Keratinocyte (primary cell): Measurements from ENCODE around the gene EPHB6. TPM values are rescaled to one million over a fixed set of nuclear protein-coding genes. Genes with fewer than 3 reads are reported as not detected.

ENCODE experiments used
- DNase-seq: peaks from one replicate; pipeline ENCODE4 v3.0.0-alpha.2; 2011; ENCODE audit warnings: low read depth, missing footprints, low spot score
- FAIRE-seq: peaks from 2 replicates; lab custom pipeline; 2011; peaks lifted over from hg19 to GRCh38; lab: Jason Lieb, UNC
- H2AFZ ChIP-seq: 2 replicates; pipeline ENCODE4 v1.6.0; 2012; ENCODE audit warnings: low read length, control low read depth, inconsistent platforms; ENCODE audit not compliant: control insufficient read depth
- H3K27ac ChIP-seq: 2 replicates; pipeline ENCODE4 v1.5.1; 2011; ENCODE audit warnings: low read length; ENCODE audit not compliant: control insufficient read depth, insufficient read depth
- H3K27me3 ChIP-seq: 3 replicates; pipeline ENCODE4 v1.6.0; 2011; ENCODE audit warnings: low read length; ENCODE audit not compliant: control insufficient read depth, insufficient read depth; ENCODE audit errors: extremely low read depth
- H3K36me3 ChIP-seq, 2 experiments: 2 replicates in 1 of 2; 3 replicates in 1 of 2; pipeline ENCODE4 v1.5.1; 2011; ENCODE audit warnings: low read length in 2 of 2, mild to moderate bottlenecking in 1 of 2; ENCODE audit not compliant: control insufficient read depth in 2 of 2, insufficient read depth in 2 of 2; ENCODE audit errors: extremely low read depth in 1 of 2
- H3K4me1 ChIP-seq: 3 replicates; pipeline ENCODE4 v1.5.1; 2011; ENCODE audit warnings: low read length; ENCODE audit not compliant: control insufficient read depth, insufficient read depth; ENCODE audit errors: extremely low read depth
- H3K4me2 ChIP-seq: 3 replicates; pipeline ENCODE4 v1.6.0; 2011; ENCODE audit warnings: low read depth, low read length; ENCODE audit not compliant: control insufficient read depth, insufficient read depth; ENCODE audit errors: extremely low read depth
- H3K4me3 ChIP-seq, 3 experiments: fragments of 200-600 bp in 1 of 3; sonication (generic) in 1 of 3; 2 replicates in 2 of 3; 3 replicates in 1 of 3; pipeline ENCODE4 v1.5.1; 2011 to 2016; ENCODE audit warnings: low read length in 3 of 3, mild to moderate bottlenecking in 3 of 3, control low read depth in 2 of 3, inconsistent platforms in 1 of 3, low read depth in 1 of 3, mixed read lengths in 1 of 3, mixed run types in 1 of 3, moderate library complexity in 1 of 3; ENCODE audit not compliant: control insufficient read depth in 2 of 3, insufficient read depth in 2 of 3; ENCODE audit errors: extremely low read depth in 1 of 3
- H3K79me2 ChIP-seq: 2 replicates; pipeline ENCODE4 v1.6.0; 2012; ENCODE audit warnings: low read length; ENCODE audit not compliant: control insufficient read depth, insufficient read depth
- H3K9ac ChIP-seq: 3 replicates; pipeline ENCODE4 v1.6.0; 2011; ENCODE audit warnings: low read length; ENCODE audit not compliant: control insufficient read depth, insufficient read depth; ENCODE audit errors: extremely low read depth
- H3K9me1 ChIP-seq: 3 replicates; pipeline ENCODE4 v1.6.0; 2011; ENCODE audit warnings: low read length; ENCODE audit not compliant: control insufficient read depth, insufficient read depth; ENCODE audit errors: extremely low read depth
- H3K9me3 ChIP-seq: 2 replicates; pipeline ENCODE4 v1.5.1; 2012; ENCODE audit warnings: low read depth, low read length; ENCODE audit not compliant: control insufficient read depth
- H4K20me1 ChIP-seq: 3 replicates; pipeline ENCODE4 v1.6.0; 2011; ENCODE audit warnings: low read length; ENCODE audit not compliant: control insufficient read depth, insufficient read depth; ENCODE audit errors: extremely low read depth
- EZH2 ChIP-seq: IDR thresholded peaks from one replicate; pipeline ENCODE4 v1.6.1; 2012; ENCODE audit warnings: inconsistent platforms, mild to moderate bottlenecking, low read length, moderate library complexity
- dilution Hi-C: fragments of 300-500 bp; cut with MboI; formaldehyde crosslinking; loops from one replicate; pipeline ENCODE4 v1.7.0; 2020; ENCODE audit warnings: low sequenced_read_pairs; ENCODE audit not compliant: extremely low pct_ligation_motif_present
- polyA plus RNA-seq, 5 experiments: library from polyadenylated mRNA; depleted of rRNA in 3 of 5; stranded (reverse) in 3 of 5; stranded (forward) in 1 of 5; unstranded in 1 of 5; fragments of >200 nt; gene quantifications; 1 replicate in 1 of 5; 2 replicates in 3 of 5; 3 replicates in 1 of 5; pipeline versions ENCODE4 v1.2.1 to v1.2.3, GENCODE V29; 2011 to 2012; ENCODE audit warnings: missing spikeins in 2 of 5, low read depth in 1 of 5, low replicate concordance in 1 of 5
- TF ChIP-seq, protein P1 (sequence below), 3 experiments: IDR thresholded peaks in 1 of 3; conservative IDR thresholded peaks in 1 of 3; optimal IDR thresholded peaks in 1 of 3; 2 replicates in 2 of 3; 3 replicates in 1 of 3; pipeline versions ENCODE3 to v1.5.1; 2011; ENCODE audit warnings: low read length in 3 of 3, mild to moderate bottlenecking in 3 of 3, moderate library complexity in 2 of 3, control low read depth in 1 of 3, inconsistent platforms in 1 of 3; ENCODE audit not compliant: insufficient read depth in 2 of 3; ENCODE audit errors: extremely low read depth in 1 of 3

EPHB6 gene
- polyA plus RNA-seq, 1 donor (not counting 4 experiments of a cell fraction or from before 2014, with no cell fraction given): 1.9 TPM

DNA sequence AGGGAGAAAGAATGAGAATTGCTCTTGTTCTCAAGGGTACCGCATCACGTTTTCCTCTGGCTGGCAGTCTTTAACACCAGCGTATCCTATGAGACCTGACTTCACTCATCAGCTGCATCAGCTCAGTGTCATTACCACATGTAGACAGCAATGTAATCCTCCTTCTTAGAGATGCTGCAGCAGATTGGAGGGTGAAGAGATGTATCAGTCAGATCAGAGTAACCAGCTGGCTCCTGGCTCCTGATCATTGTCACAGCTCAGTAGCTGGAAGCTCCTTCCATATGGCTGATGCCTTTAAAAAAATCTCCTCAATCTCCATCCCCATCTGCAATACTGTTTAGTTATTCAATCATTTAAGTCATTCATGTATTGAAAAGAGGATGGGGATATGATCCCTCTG lies 39.7 kb upstream of the EPHB6 start:
- Histone ChIP-seq H3K27ac (no peak overlapping the region), H3K27me3 (peaks cover 3% of the 10 kb centered on the region), H4K20me1 (no peaks in the 10 kb centered on the region), H3K4me3 (no peak overlapping the region), H3K4me2 (no peak overlapping the region), H3K9me1 (no peaks in the 10 kb centered on the region), H3K36me3 (no peaks in the 10 kb centered on the region), H2AFZ (no peak overlapping the region), H3K9me3 (no peaks in the 10 kb centered on the region), H3K4me1 (no peaks in the 10 kb centered on the region), H3K9ac (no peak overlapping the region), H3K79me2 (no peaks in the 10 kb centered on the region)
- dilution Hi-C loops: loop anchor here (25.0 kb wide), 1 partner anchor 397 kb away; the partner anchor contains the start of gene TAS2R40
- FAIRE-seq (no peak), DNase-seq (no peak)
- TF ChIP-seq, protein P1, sequence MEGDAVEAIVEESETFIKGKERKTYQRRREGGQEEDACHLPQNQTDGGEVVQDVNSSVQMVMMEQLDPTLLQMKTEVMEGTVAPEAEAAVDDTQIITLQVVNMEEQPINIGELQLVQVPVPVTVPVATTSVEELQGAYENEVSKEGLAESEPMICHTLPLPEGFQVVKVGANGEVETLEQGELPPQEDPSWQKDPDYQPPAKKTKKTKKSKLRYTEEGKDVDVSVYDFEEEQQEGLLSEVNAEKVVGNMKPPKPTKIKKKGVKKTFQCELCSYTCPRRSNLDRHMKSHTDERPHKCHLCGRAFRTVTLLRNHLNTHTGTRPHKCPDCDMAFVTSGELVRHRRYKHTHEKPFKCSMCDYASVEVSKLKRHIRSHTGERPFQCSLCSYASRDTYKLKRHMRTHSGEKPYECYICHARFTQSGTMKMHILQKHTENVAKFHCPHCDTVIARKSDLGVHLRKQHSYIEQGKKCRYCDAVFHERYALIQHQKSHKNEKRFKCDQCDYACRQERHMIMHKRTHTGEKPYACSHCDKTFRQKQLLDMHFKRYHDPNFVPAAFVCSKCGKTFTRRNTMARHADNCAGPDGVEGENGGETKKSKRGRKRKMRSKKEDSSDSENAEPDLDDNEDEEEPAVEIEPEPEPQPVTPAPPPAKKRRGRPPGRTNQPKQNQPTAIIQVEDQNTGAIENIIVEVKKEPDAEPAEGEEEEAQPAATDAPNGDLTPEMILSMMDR (optimal IDR thresholded peaks at IDR 0.05 in 1 of 3, IDR thresholded peaks at IDR 0.05 in 1 of 3, conservative IDR thresholded peaks at IDR 0.05 in 1 of 3; ENCODE audit: extremely low read depth in 1 of 3, insufficient read depth in 2 of 3, low read length in 3 of 3): no peak
- TF ChIP-seq EZH2: no peak

DNA sequence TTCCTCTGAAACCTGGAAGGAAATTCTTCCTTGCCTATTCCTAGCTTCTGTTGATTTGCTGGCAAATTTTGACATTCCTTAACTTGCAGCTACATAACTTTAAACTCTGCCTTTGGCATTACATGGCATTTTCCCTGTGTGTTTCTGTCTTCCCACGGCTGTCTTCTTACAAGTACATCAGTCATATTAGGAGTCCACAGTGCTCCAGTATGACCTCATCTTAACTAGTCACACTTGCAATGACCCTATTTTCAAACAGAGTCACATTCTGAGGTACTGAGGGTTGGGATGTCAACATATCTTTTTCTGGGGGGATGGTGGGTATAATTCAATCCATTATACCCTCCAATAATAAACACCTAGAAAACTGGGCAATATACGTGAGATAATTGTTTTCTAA lies 37.4 kb upstream of the EPHB6 start:
- H3K9me3 ChIP-seq: no peaks in the 10 kb centered on the region
- H4K20me1 ChIP-seq: no peaks in the 10 kb centered on the region
- H3K27me3 ChIP-seq: peaks cover 3% of the 10 kb centered on the region
- H3K27ac ChIP-seq: no peak overlapping the region
- no peak overlapping the region for H3K4me3 ChIP-seq
- H3K36me3 ChIP-seq: no peaks in the 10 kb centered on the region
- H3K4me1 ChIP-seq: no peaks in the 10 kb centered on the region
- H2AFZ ChIP-seq: no peak overlapping the region
- no peak overlapping the region for H3K9ac ChIP-seq
- H3K9me1 ChIP-seq: no peaks in the 10 kb centered on the region
- TF ChIP-seq, protein P1 (optimal IDR thresholded peaks at IDR 0.05 in 1 of 3, IDR thresholded peaks at IDR 0.05 in 1 of 3, conservative IDR thresholded peaks at IDR 0.05 in 1 of 3; ENCODE audit: extremely low read depth in 1 of 3, insufficient read depth in 2 of 3, low read length in 3 of 3): no peak
- DNase-seq: no peak
- H3K4me2 ChIP-seq: no peak overlapping the region
- no peak for FAIRE-seq
- dilution Hi-C loops: loop anchor here (25.0 kb wide), 1 partner anchor 395 kb away; the partner anchor contains the start of gene TAS2R40
- no peaks in the 10 kb centered on the region for H3K79me2 ChIP-seq
